Loucy (cell line): Measurements from ENCODE around the gene OCEL1.

ENCODE experiments used
- H2AFZ ChIP-seq: fragments of 200-600 bp; sonication (generic); 2 replicates; pipeline ENCODE4 v1.6.0; 2016; ENCODE audit warnings: antibody characterized with exemption, mild to moderate bottlenecking, low read length, moderate library complexity
- H3F3A ChIP-seq: fragments of 200-600 bp; 2 replicates; pipeline ENCODE4 v1.6.0; 2016; ENCODE audit warnings: antibody characterized with exemption, low read depth, mild to moderate bottlenecking
- H3K27me3 ChIP-seq: fragments of 200-600 bp; sonication (generic); 2 replicates; pipeline ENCODE4 v1.6.1; 2014; ENCODE audit warnings: low read length, mild to moderate bottlenecking; ENCODE audit not compliant: insufficient read depth, poor library complexity, severe bottlenecking
- H3K36me3 ChIP-seq: fragments of 200-600 bp; sonication (generic); 2 replicates; pipeline ENCODE4 v1.6.1; 2016; ENCODE audit warnings: low read length; ENCODE audit not compliant: insufficient read depth
- H3K4me1 ChIP-seq: fragments of 200-600 bp; sonication (generic); 2 replicates; pipeline ENCODE4 v1.5.1; 2014; ENCODE audit warnings: low read length, mild to moderate bottlenecking; ENCODE audit not compliant: insufficient read depth, poor library complexity, severe bottlenecking
- H3K4me2 ChIP-seq: fragments of 200-600 bp; sonication (generic); 2 replicates; pipeline ENCODE4 v1.6.0; 2014; ENCODE audit warnings: antibody characterized with exemption, low read length, low read depth, mild to moderate bottlenecking; ENCODE audit not compliant: poor library complexity, severe bottlenecking
- H3K4me3 ChIP-seq: fragments of 200-600 bp; sonication (generic); 2 replicates; pipeline ENCODE4 v1.5.1; 2014; ENCODE audit warnings: low read length, mild to moderate bottlenecking, mixed read lengths; ENCODE audit not compliant: poor library complexity, severe bottlenecking
- H3K79me2 ChIP-seq: fragments of 200-600 bp; sonication (generic); 2 replicates; pipeline ENCODE4 v1.6.1; 2014; ENCODE audit warnings: low read length; ENCODE audit not compliant: insufficient read depth
- H3K9ac ChIP-seq: fragments of 200-600 bp; sonication (generic); 2 replicates; pipeline ENCODE4 v1.6.0; 2014; ENCODE audit warnings: mild to moderate bottlenecking, low read depth, low read length, moderate library complexity; ENCODE audit not compliant: poor library complexity, severe bottlenecking
- H3K9me2 ChIP-seq: fragments of 200-600 bp; sonication (generic); replicated peaks from 2 replicates; pipeline ENCODE4 v1.6.1; 2016; ENCODE audit warnings: low read depth, low read length, mixed read lengths
- H3K9me3 ChIP-seq: fragments of 200-600 bp; sonication (generic); 2 replicates; pipeline ENCODE4 v1.6.1; 2014; ENCODE audit warnings: mild to moderate bottlenecking, antibody characterized with exemption, low read length, low read depth; ENCODE audit not compliant: insufficient read depth
- H4K20me1 ChIP-seq: fragments of 200-600 bp; sonication (generic); 2 replicates; pipeline ENCODE4 v1.6.0; 2014; ENCODE audit warnings: antibody characterized with exemption, low read length, mild to moderate bottlenecking; ENCODE audit not compliant: insufficient read depth, poor library complexity, severe bottlenecking
- CTCF ChIP-seq: fragments of 200-600 bp; sonication (generic); conservative IDR thresholded peaks from 2 replicates; pipeline ENCODE4 v1.5.1; 2014; ENCODE audit warnings: mild to moderate bottlenecking, antibody characterized with exemption, low read length
- EZH2phosphoT487 ChIP-seq: fragments of 200-600 bp; IDR thresholded peaks from 2 replicates; pipeline ENCODE4 v1.6.1; 2018; ENCODE audit warnings: antibody characterized with exemption, mild to moderate bottlenecking, moderate library complexity, borderline replicate concordance

Gene OCEL1

GRCh38 chr19:17210296-17210695 lies 15.7 kb upstream of the OCEL1 start:
- no peak overlapping the region for H2AFZ ChIP-seq
- H3F3A ChIP-seq, result no peaks in the 10 kb centered on the region
- no peaks in the 10 kb centered on the region for H3K9me2 ChIP-seq
- H3K4me3 ChIP-seq, result no peak overlapping the region
- H3K79me2 ChIP-seq, result no peaks in the 10 kb centered on the region
- H3K9ac ChIP-seq, result no peak overlapping the region
- peaks cover 33% of the 10 kb centered on the region; the same call in 1 of the 2 replicates for H3K36me3 ChIP-seq
- no peaks in the 10 kb centered on the region for H3K9me3 ChIP-seq
- H3K27me3 ChIP-seq, result no peaks in the 10 kb centered on the region
- peaks cover 7% of the 10 kb centered on the region for H3K4me1 ChIP-seq
- no peaks in the 10 kb centered on the region for H4K20me1 ChIP-seq
- TF ChIP-seq EZH2phosphoT487 (no peak), CTCF (no peak)
- H3K4me2 ChIP-seq, result no peak overlapping the region

GRCh38 chr19:17211547-17212446 lies 14.2 kb upstream of the OCEL1 start:
- no peaks in the 10 kb centered on the region for H4K20me1 ChIP-seq
- no peak overlapping the region for H3K9ac ChIP-seq
- H3K4me3 ChIP-seq, result no peak overlapping the region
- no peak overlapping the region for H2AFZ ChIP-seq
- H3K79me2 ChIP-seq, result peaks cover 9% of the 10 kb centered on the region; the same call in 1 of the 2 replicates
- peaks cover 16% of the 10 kb centered on the region for H3K4me1 ChIP-seq
- H3K9me2 ChIP-seq, result no peaks in the 10 kb centered on the region
- no peaks in the 10 kb centered on the region for H3F3A ChIP-seq
- TF ChIP-seq CTCF (no peak), EZH2phosphoT487 (no peak)
- H3K4me2 ChIP-seq, result no peak overlapping the region
- H3K27me3 ChIP-seq, result no peaks in the 10 kb centered on the region
- peaks cover 26% of the 10 kb centered on the region; the same call in 1 of the 2 replicates for H3K36me3 ChIP-seq
- H3K9me3 ChIP-seq, result no peaks in the 10 kb centered on the region

GRCh38 chr19:17213334-17213733 lies 12.7 kb upstream of the OCEL1 start:
- Histone ChIP-seq H3K4me2 (no peak overlapping the region), H3K36me3 (peaks cover 25% of the 10 kb centered on the region; the same call in 1 of the 2 replicates), H2AFZ (no peak overlapping the region), H3K9ac (no peak overlapping the region), H3F3A (no peaks in the 10 kb centered on the region), H3K4me1 (peaks cover 16% of the 10 kb centered on the region), H3K79me2 (peaks cover 9% of the 10 kb centered on the region; the same call in 1 of the 2 replicates), H3K27me3 (no peaks in the 10 kb centered on the region), H3K4me3 (no peak overlapping the region), H3K9me2 (no peaks in the 10 kb centered on the region), H4K20me1 (no peaks in the 10 kb centered on the region), H3K9me3 (no peaks in the 10 kb centered on the region)
- no peak for TF ChIP-seq CTCF
- no peak for TF ChIP-seq EZH2phosphoT487
